GM18511 (cell line): Measurements from ENCODE around the gene THTPA.
"Not testable (repeated sequence)": the region's sequence is repeated elsewhere in the genome, so short reads cannot be mapped to it uniquely, and the experiment has no call there.

ENCODE experiments used
- ATAC-seq: cut with Tn5 transposase; IDR thresholded peaks from one replicate; pipeline ENCODE4 v1.9.1; 2021; ENCODE audit warnings: mild to moderate bottlenecking, moderate library complexity; ENCODE audit not compliant: unreplicated experiment

THTPA gene

DNA sequence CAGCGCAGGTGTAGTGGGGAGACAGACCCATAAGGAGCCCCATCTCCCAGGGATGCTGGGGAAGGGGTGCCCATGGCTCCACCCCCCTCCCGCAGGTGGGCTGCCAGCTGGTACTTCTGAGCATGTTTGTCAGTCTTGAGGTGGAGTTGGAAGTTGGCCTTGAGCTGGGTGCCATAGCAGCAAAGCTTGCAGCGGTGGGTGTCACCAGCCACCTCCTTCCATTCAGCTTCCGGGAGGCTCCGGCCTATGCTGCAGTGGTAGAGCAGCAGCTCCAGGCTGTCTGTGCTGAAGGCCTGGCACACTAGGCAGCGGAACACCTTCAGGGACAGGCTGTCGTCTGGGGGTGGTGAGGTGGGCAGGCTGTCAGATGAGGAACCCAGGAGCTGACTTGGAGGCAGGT, 23.4 kb upstream of the THTPA start:
- no peak for ATAC-seq

DNA sequence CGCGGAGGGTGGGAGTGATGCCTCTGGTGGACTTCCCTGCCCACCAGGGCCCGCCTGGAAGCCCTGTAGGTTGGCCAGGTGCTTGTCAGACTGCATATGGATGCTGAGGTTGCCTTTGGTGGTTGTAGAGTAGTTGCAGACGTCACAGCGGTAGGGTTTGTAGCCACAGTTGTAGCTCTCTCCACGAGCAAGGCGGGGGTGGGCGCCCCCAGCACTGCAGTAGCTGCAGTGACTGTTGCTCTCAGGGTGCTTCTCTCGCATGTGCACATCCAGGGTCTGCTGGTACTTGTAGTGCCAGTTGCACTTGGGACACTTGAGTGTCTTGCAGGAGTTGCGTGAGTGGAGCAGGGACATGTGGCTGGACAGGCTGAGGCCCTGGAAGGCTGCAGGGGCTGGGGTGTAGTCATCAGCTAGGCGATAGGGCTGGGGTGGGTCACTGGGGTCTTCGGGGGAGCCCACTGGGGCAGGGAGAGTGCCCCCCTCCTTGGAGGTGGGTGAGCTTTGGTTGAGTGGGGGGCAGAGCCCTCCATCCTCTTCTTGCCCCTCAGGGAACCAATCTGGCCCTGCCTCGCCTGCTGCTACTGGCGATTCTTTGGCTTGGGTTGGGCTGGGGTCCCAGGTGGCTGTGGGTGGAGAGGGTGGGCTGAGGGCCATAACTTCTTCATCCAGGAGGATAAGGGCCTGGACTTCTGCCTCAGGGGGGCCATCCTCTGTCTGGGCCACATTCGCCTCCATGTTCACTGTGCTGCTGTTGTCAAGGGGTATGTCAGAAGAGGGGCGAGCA, 22.2 kb upstream of the THTPA start:
- no peak for ATAC-seq

DNA sequence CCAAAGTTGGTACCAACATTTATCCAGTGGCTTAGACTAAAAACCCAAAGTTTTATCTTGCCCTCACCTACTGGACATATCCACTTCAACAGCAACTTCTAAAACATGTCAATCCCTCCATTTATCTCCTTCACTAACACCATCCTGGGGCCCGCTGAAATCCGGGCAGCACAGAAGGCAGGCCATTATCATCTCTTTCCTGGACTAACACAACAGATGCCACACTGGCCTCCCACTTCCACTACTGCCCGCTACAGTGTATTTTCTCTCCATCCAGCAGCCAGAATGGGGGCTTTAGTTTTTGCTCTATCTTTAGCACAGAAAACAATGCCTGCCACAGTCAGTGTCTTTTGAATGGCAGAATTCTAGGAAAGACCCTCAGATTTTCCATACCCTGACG, 20.1 kb upstream of the THTPA start:
- ATAC-seq, result no peak

DNA sequence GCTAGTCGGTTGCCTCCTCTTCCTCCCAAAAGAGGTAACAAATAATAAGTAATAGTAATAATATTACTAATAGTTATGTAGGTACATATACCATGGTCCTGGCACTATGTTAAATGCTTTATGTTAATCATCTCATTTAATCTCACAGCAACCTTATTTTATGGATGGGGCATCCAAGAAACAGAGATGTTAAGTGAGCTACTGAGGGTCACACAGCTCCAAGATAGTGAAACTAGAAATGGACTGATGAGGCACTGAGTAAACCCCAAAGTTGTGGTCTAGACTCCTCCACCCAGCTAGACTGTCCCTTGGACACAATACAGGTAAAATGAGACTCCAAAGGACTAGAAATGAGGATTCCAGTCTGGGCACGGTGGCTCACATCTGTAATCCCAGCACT, 19.6 kb upstream of the THTPA start:
- no peak for ATAC-seq

DNA sequence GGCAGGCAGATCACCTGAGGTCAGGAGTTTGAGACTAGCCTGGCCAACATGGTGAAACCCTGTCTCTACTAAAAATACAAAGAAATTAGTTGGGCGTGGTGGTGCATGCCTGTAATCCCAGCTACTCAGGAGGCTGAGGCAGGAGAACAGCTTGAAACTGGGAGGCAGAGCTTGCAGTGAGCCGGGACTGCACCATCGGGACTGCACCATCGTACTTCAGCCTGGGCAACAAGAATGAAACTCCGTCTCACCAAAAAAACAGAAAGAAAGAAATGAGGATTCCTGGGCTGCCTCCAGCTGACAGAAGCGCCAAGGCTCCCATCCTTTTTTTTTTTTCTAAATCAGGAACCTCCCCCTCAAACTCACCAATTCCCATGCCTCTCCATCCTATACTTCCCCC, 19.2 kb upstream of the THTPA start:
- not testable (repeated sequence) for ATAC-seq

DNA sequence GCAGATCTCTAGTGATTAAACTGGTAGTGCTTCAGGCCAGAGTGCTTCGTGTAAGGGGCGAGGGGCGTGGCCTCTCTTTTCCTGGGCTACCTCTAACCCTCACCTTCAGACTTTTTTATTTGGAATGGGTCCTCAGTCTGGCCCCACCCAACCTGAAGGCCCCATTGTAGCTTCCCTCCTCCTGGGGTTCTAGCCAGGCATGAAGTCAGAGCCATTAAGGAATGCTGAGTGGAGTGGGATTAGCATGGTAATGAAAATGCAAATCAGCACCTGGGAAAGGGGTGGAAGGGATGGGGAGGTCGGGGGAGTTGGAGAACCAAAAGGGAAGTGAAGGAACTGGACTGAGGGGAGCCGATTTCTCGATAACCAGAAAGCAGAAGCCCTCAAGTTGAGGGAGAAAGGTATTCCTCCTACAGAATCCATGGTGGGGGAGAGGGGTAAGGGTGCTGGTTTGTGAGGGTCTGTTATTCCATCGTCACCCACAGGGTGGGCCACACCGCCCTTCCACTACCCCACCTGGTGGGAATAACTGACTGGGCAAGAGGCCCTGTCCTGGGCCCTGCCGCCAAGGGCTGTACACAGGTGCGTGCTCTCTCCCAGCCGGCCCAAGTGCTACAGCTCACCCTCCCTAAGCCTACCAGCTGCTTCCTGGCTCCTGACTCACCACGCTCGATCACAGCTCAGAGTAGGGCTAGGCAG, 18.6 kb upstream of the THTPA start:
- no peak for ATAC-seq

DNA sequence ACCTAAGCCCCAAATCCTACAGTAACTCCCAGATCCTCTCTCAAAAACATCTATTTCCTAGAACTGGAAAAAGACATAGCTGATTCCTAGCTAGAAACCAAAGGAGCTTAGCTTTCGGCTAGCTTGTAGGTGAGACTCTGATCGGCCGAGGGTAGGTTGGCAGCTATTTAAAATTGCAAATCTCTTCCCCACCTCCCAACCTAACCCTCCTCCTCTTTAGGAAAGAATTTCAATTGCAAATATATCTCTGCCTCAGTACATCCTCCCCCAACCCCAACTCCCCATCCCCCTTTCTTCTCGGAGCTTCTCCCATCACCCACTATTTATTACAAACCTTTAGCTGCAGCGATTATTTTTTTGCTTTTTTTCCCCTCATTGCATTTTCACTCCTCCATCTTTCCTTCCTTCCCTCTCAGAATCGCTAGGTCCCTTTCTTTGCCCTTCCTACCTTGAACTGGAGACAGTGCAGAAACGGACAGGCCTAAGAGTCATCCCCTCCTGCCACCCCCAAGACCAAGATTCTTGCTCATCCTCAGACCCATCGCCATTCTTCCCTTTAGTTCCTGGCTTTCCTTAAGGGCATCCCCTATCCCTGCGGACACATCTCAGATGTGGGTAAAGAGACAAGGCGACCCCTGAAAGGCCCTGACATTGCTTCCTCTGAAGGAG, 17.9 kb upstream of the THTPA start:
- no peak for ATAC-seq

DNA sequence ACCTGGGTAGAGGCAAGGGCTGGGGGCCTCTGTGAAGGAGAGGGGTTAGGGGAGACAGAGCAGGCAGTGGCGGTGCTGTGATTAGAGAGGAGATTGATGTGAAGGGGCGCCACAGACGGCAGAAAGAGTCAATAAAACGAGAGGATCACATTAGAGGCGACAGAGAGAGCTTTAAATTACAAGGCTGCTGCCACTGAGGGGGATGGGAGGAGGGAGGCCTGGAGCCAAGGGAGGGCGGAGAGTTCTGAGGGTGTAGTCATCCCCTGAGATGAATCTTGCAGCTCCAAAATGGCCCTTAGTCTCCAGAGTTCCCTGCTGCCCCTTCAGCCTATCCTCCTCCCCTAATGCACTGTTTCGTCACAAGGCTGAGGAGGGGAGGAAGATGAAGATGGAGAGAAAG, 17.3 kb upstream of the THTPA start:
- no peak for ATAC-seq

DNA sequence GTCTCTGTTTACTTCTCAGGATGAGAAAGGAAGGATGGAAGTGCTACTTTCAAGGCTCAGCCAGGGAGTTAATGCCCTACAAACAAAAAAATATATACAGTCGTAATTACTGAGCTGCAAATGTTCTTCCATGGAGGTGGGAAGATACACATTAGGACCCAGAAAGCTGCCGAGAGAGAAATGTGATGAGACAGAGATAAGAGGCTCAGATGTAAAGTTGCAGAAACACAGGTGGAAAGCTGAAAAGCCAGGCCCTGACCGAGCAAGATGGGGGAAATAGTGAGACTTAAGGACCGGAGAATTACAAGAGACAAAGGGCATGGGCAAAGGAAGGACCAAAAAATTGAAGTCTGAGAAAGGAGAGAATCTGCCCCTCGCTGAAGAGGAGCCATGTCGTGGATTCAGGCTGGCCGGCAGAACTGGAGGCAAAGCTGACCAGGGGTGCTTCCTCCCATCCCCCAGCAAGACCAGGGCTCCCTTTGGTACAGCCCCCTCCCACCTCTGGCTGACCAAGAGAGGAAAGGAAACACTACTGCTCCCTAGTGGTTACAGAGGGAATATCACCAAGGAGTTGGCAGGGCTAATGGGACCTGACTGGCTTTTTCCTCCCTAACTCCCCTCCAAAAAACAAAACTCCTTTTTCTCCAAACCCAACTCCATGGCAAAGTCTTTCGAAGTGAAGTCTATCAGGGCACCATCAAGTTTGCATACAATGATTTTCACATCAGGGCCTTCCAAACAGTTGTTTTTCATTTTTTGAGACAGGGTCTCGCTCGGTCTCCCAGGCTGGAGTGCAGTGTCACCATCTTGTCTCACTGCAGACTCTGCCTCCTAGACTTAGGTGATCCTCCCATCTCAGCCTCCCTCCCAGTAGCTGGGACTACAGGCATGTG, 16.6 kb upstream of the THTPA start:
- peak; percentile 49 for ATAC-seq

DNA sequence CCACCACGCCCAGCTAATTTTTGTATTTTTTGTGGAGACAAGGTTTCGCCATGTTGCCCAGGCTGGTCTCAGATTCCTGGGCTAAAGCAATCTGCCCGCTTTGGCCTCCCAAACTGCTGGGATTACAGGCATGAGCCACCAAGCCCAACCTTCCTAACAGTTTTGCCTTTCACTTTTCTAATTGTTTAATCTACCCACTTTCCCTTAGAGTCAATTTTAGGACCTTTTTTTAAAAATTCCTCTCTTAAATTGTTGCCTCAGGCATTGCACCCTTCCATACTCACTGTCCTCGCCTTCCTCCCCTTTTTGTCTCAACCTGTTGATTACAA, 16.0 kb upstream of the THTPA start:
- ATAC-seq, result no peak

DNA sequence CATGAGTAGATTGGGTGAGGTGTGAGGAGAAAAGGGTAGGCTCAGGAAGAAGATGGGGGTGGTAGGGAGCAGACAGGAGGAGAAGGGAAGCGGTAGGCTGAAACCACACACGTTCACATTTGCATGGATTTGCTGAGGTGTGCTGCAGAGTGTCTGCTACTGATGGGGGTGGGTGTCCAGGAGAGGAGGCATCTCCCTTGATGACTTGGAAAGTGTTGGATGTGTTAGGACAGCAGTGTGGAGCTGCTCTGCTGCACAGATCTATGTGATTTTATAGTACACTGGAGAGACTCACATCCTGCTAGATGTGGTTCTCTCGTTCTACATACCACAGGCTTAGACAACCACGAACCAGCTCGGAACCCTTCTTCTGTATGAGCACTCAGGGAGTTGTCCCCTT, 13.8 kb upstream of the THTPA start:
- no peak for ATAC-seq

DNA sequence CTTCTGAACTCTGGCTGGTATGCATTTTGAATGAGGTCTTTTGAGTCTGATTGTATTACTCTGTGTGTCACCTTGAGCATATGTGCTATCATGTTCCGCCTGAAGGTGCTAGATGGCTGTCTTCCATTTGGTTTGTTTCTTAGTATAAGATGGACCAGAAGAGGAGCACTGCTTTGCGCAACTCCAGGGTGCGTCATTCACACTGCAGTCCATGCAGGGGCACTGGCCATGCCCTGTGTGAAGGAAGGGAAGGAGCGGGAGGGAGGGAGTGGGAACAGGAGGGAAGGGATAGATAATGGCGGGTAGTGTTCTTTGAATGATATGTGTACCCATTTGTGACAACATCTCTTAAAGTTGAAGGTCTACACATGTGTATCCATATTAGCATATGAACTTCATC, 12.7 kb upstream of the THTPA start:
- ATAC-seq, result no peak

DNA sequence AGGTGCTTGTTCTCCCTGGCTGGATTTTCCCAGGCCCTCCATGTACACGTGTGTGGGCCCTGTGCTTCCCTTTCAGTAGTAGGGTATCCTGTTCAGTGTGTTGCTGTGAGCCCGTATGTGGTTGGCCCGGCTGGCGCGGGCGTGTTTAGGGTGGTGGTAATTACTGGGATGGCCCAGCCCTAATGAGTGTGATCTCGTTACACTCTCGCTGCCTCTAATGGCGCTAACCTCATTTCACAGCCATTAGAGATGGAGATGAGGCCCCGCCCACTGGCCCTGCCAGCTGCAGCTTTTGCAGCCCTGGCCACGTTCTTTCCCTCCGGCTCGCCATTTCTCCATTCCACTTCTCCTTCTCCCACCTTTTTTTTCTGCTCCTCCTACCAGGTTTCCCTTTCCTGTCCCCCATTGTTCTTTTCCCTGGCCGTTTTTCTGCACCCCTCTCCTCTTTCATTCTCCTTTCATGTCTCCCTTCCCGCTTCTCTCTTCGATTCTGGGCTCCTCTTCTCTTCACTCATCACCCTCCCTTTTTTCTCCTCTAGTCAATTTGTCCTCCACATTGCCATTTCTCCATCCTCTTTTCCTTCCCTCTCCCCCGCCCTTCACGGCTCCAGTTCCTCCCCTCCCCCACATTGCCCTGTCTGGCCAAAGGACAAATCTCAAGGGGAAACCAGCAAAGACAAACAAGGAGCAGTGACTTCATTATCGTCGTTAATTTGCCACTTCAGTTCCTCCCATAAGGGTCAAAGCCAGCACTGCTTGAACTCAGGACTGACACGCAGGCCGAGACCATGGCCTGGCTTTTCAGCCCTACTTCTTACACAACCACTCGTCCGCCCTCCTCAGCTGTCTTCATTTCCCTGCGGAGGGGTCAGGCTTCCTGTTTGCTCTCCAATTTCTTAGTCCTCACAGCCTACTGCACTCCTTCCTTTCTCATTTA, 11.3 kb upstream of the THTPA start:
- no peak for ATAC-seq

DNA sequence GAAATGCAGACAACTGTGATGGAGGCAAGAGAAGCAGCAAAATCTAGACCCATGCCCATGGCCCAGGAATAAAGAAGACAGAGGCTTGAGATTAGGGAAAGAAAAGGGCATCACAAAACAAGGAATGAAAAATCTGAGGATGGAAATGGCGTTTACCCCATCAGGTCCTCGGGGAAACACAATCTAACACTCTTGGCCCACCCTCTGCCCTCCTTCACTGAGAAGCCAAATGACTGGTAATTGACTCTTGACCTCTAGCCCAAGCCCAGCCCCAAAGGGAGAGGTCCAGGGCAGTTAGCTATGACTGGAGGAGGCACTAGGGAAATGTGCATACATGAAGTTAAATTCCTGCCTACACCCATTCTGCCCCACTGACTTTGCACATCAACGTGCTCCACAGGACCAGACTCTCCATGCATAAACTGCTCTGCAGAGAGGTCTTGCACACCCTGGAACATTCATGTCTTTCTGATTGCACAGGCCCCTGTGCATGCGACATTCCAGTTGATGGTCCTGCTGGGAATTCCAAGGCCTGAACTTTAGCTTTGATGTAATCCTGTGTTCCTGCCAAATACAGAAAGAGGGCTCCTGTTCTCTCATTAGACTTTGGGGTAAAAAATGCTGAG, 10.2 kb upstream of the THTPA start:
- ATAC-seq, result no peak

DNA sequence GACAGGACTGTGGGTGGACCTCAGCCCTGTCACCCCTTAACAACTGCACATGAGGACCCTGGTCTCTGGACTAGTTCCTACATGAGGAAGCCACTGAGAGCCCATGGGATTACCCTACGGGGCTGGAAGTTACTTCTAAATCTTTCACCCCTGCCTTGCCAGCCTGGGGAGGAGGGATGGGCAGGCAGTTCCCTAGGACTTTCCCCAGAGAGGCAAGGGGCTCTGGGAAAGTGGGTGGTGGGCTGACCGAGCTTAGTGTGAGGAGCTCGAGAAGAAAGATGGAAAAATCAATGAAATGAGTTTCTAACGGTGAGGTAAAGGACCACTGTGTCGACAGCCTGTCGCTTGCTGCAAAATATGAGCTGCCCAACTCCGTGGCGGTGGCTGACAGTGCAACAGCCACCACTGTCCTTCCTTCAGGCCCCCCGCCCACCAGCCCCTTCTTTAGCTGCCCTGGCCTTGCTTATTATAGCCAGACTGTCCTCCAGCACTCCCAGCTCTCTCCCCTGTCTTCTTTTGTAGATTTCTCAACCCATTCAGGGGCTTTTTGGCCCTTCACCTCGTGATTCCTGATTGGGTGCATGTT, 9.5 kb upstream of the THTPA start:
- no peak for ATAC-seq

DNA sequence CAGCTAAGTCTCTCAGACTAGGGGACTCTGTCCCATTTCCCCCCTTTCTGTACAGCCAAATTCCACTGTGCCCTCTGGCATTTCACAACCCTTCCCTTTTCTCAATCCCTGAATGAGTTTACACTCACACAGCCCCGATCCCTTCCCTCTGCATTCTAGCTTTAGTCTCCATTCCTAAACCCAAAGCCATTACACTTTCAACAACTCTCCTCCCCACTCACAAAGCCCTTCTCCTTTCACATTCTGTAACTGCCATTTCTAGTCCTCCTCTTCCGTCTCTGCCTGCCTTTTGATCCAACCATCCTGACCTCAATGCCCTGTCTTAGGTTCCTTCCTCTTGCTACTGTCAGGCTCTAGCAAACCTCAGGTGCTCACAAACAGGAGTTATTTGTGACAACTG, 8.1 kb upstream of the THTPA start:
- ATAC-seq, result no peak

DNA sequence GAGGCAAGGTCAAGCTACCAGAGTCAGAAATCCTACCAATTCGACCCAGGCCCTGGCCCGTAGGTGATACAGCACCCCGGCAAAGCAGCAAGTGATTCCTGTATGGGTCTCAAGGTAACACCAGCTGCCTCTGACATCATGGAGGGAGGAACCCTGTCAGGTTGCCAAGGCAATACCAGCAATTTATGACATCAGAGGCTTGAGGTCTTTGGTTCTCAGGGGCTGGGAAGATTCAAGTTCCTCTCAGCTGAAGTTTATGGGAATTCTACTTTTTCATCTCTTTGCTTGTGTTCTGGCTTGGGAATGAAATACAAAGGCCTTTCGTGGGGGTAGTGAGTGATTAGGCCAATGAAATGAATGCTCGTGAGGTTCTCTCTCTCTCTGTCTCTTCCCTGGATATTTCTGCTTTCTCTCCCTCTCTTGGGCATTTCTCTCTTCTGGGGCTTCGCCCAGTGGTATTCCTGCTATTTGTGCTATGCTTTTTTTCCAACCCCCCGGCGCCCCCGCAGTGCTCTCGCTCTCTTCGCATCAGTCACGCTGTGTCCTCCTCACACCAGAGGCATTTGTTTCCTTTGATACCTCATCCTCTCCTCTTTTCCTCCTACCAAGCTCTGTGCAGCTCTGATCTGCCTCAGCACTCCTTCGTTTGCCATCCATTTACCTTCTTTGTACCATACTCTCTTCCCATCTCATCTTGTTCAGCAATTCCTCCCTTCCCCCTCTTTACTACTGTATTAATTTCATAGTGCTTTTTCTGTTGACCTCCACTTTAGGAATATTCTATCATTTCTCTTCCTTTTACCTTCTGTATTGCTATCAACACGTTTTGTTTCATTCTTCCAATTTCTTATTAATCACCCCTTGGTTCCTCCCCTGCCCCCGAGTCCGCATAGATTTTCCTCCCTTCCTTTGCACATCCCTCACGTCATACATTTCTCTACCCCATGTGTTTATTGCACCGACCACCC, 7.4 kb upstream of the THTPA start:
- no peak for ATAC-seq

DNA sequence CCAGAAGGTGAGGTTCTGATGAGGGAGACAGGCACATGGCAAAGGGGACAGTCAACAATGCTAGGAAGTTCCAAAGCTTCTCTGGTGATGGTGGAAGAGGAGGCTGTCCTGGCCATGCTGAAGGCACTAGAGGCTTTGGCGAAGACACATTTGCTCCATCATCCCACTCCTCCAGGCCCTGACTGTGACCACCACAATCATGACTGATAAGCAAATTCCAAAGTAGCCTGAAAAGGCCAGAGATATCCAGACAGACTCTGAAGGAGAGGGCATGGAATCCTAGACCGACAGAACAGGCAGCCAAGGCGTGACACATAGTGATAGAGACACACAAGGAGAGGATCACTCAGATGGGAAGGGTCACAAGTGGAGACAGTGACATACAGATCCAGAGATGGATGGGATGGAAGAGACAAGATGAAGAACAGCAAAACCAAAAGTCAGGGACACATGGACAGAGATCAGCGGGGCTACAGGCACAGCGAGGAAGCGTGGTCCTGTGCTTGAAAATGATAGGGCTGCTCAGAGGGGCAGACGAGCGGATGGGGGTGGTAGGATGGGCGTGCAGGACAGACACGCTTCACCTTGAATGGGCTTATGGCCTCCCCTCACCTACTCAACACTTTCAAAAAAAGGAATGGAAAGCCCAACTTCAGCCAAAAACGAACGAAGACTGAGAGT, 5.8 kb upstream of the THTPA start:
- no peak for ATAC-seq
